Mesendoderm (in vitro differentiated cells): ENCODE results near the gene ARHGAP27. TPM values are rescaled to one million over a fixed set of nuclear protein-coding genes. Genes with fewer than 3 reads are reported as not detected.
A peak's percentile ranks its signal among the peaks of the same experiment; 100 is the strongest.
"Not testable (repeated sequence)": the region's sequence is repeated elsewhere in the genome, so short reads cannot be mapped to it uniquely, and the experiment has no call there.

Experiments
- DNase-seq: peaks from one replicate; pipeline ENCODE4 v3.0.0; 2013
- H2AK5ac ChIP-seq: 2 replicates; pipeline ENCODE4 v1.6.1; 2013; ENCODE audit warnings: low read length, inconsistent platforms
- H2BK120ac ChIP-seq: 2 replicates; pipeline ENCODE4 v1.6.1; 2013; ENCODE audit warnings: low read depth, mild to moderate bottlenecking, low read length, moderate library complexity, mixed read lengths
- H2BK15ac ChIP-seq: replicated peaks from 2 replicates; pipeline ENCODE4 v1.6.1; 2013; ENCODE audit warnings: low read depth, mild to moderate bottlenecking, moderate library complexity
- H2BK5ac ChIP-seq: 2 replicates; pipeline ENCODE4 v1.6.1; 2013; ENCODE audit warnings: low read length, inconsistent platforms
- H3K18ac ChIP-seq: 2 replicates; pipeline ENCODE4 v1.6.1; 2013; ENCODE audit warnings: mild to moderate bottlenecking, low read length, mixed read lengths
- H3K23ac ChIP-seq: one replicate; pipeline ENCODE4 v1.6.1; 2013; ENCODE audit warnings: low read length
- H3K27ac ChIP-seq: 2 replicates; pipeline ENCODE4 v1.5.1; 2013; ENCODE audit warnings: low read depth, mild to moderate bottlenecking, inconsistent platforms, low read length, moderate library complexity
- H3K27me3 ChIP-seq: 2 replicates; pipeline ENCODE4 v1.6.1; 2013; ENCODE audit warnings: low read length, control low read depth, mild to moderate bottlenecking, inconsistent platforms; ENCODE audit not compliant: insufficient read depth, poor library complexity
- H3K36me3 ChIP-seq: 2 replicates; pipeline ENCODE4 v1.6.1; 2013; ENCODE audit warnings: low read length, inconsistent platforms; ENCODE audit not compliant: control insufficient read depth, insufficient read depth
- H3K4ac ChIP-seq: one replicate; pipeline ENCODE4 v1.6.1; 2013; ENCODE audit warnings: low read depth, mild to moderate bottlenecking, low read length, moderate library complexity
- H3K4me1 ChIP-seq: 2 replicates; pipeline ENCODE4 v1.6.1; 2013; ENCODE audit warnings: low read depth, low read length, inconsistent platforms; ENCODE audit not compliant: control insufficient read depth
- H3K4me2 ChIP-seq: 2 replicates; pipeline ENCODE4 v1.6.1; 2013; ENCODE audit warnings: low read length
- H3K4me3 ChIP-seq: 2 replicates; pipeline ENCODE4 v1.5.1; 2013; ENCODE audit warnings: mild to moderate bottlenecking, low read length
- H3K56ac ChIP-seq: one replicate; pipeline ENCODE4 v1.6.1; 2013; ENCODE audit warnings: low read length
- H3K79me1 ChIP-seq: 2 replicates; pipeline ENCODE4 v1.6.1; 2013; ENCODE audit warnings: low read length, inconsistent platforms
- H3K79me2 ChIP-seq: 2 replicates; pipeline ENCODE4 v1.6.1; 2013; ENCODE audit warnings: mild to moderate bottlenecking, low read length; ENCODE audit not compliant: control insufficient read depth, insufficient read depth
- H3K9ac ChIP-seq: 2 replicates; pipeline ENCODE4 v1.6.1; 2013; ENCODE audit warnings: low read length, inconsistent platforms
- H4K5ac ChIP-seq: one replicate; pipeline ENCODE4 v1.6.1; 2013; ENCODE audit warnings: low read length
- H4K8ac ChIP-seq: one replicate; pipeline ENCODE4 v1.6.1; 2013; ENCODE audit warnings: low read depth, mild to moderate bottlenecking, control low read depth, low read length, moderate library complexity
- WGBS: extraction: QIAGEN DNeasy Blood & Tissue Kit; methylation state at CpG from one replicate; pipeline ENCODE4 v1.1.7; 2013; ENCODE audit warnings: low lambda C conversion rate, missing lambda C conversion rate; ENCODE audit not compliant: insufficient coverage; ENCODE audit errors: extremely low coverage; 5-methylcytosine and 5-hydroxymethylcytosine counted together
- polyA plus RNA-seq, 2 experiments: library from polyadenylated mRNA; stranded (reverse); fragments of 200-250 nt; gene quantifications; one replicate each; pipeline ENCODE4 v1.2.3, GENCODE V29; 2013

Gene ARHGAP27, protein sequence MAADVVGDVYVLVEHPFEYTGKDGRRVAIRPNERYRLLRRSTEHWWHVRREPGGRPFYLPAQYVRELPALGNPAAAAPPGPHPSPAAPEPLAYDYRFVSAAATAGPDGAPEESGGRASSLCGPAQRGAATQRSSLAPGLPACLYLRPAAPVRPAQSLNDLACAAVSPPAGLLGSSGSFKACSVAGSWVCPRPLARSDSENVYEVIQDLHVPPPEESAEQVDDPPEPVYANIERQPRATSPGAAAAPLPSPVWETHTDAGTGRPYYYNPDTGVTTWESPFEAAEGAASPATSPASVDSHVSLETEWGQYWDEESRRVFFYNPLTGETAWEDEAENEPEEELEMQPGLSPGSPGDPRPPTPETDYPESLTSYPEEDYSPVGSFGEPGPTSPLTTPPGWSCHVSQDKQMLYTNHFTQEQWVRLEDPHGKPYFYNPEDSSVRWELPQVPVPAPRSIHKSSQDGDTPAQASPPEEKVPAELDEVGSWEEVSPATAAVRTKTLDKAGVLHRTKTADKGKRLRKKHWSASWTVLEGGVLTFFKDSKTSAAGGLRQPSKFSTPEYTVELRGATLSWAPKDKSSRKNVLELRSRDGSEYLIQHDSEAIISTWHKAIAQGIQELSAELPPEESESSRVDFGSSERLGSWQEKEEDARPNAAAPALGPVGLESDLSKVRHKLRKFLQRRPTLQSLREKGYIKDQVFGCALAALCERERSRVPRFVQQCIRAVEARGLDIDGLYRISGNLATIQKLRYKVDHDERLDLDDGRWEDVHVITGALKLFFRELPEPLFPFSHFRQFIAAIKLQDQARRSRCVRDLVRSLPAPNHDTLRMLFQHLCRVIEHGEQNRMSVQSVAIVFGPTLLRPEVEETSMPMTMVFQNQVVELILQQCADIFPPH
- polyA plus RNA-seq (2013, experiment 1 of 2): 3.5 TPM
- 3.7 TPM for polyA plus RNA-seq (2013, experiment 2 of 2)

DNA sequence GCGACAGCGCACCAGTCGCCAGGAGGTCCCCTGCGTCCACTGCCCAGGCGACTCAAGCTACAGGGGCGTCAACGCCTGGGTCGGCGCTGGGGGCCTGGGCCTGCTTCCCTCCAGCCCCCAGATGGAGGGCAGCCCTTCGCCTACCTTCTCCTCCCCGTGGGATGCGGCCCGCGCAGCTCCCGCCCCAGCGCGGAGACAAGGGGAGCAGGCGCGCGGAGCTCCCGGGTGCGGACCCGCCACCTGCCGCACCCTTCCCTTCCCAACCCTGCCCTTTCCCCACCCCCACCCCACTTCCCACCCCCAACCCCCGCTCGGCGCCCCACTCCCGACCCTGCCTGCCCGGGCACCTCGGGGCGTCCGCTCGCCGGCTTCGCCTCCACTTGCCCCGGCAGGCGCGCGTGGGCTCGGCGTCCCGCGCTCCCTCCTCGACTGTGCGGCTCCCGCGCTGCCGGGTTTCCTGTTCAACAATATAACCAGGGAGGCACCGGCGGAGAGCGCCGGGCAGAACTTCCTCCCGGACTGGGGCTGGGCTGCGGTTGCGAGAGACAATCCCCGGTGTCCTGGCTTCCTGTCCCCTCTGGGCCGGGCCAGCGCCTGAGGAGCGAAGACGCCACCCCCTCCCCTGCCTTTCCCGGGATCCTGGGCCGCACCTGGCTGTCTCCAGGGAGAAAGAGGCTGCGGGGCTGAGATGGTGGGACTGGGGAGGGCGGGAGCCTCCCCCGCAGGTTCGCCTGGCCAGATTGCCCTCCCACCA, at the start of gene ARHGAP27:
ARHGAP27 (minus strand) TSS at position 466 of the 754 bp plus-strand sequence. CDS start 2,591 bp downstream, outside the sequence.
- no peak within 1 kb of the TSS for H4K5ac ChIP-seq
- no peak within 1 kb of the TSS for H4K8ac ChIP-seq
- H3K9ac ChIP-seq: peak within 1 kb of the TSS; percentile 65
- no peak within 1 kb of the TSS for H3K4ac ChIP-seq
- peak; percentile 49 for DNase-seq
- peak within 1 kb of the TSS; percentile 94 for H3K4me2 ChIP-seq
- H3K27me3 ChIP-seq: peaks cover 25% of the 10 kb centered on the region
- no peak within 1 kb of the TSS for H2BK5ac ChIP-seq
- WGBS: no CpG with 5 or more reads among the region's 66 CpGs
- no peak within 1 kb of the TSS for H2BK15ac ChIP-seq
- H3K4me3 ChIP-seq: peak within 1 kb of the TSS; percentile 57
- no peak within 1 kb of the TSS for H2AK5ac ChIP-seq
- peak within 1 kb of the TSS; percentile 14 for H3K18ac ChIP-seq
- no peak within 1 kb of the TSS for H3K23ac ChIP-seq
- H3K36me3 ChIP-seq: no peaks in the 10 kb centered on the region
- no peaks in the 10 kb centered on the region for H3K4me1 ChIP-seq
- H3K79me2 ChIP-seq: no peaks in the 10 kb centered on the region
- H2BK120ac ChIP-seq: no peak within 1 kb of the TSS
- no peak within 1 kb of the TSS for H3K27ac ChIP-seq
- H3K56ac ChIP-seq: peak within 1 kb of the TSS; percentile 71
- no peaks in the 10 kb centered on the region for H3K79me1 ChIP-seq

DNA sequence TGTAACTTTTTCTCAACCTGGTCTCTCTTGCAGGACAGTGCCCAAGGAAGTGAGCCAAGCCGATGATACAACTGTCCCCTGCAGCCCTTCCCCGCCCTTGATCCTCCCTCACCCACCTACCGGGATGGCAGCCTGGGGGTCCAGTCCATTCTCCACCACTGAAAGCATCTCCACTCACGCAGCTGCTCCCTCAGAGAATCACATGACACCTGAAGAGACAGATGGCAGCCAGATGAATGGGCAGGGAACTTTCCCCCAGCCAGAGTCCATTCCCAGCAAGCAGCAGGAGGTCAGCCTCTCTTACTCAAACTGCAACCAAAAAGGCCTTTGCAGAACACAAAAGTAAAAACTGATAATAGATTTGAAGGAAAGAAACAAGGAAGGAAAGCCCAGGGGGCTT, 49.6 kb upstream of the ARHGAP27 start:
- not testable (repeated sequence) for H4K5ac ChIP-seq, H2AK5ac ChIP-seq, H3K4me1 ChIP-seq, DNase-seq, H3K4ac ChIP-seq, H3K56ac ChIP-seq, H3K79me1 ChIP-seq, H3K27ac ChIP-seq, H3K18ac ChIP-seq, H4K8ac ChIP-seq, H3K9ac ChIP-seq, H3K4me2 ChIP-seq, H2BK5ac ChIP-seq, H3K27me3 ChIP-seq, H3K4me3 ChIP-seq, H2BK120ac ChIP-seq, H3K23ac ChIP-seq, H2BK15ac ChIP-seq, H3K36me3 ChIP-seq, H3K79me2 ChIP-seq
- no CpG with 5 or more reads among the region's 4 CpGs for WGBS

GRCh38 chr17:45475436-45475835, 42.8 kb upstream of the ARHGAP27 start:
- not testable (repeated sequence) for H3K9ac ChIP-seq, H3K79me2 ChIP-seq, H4K8ac ChIP-seq, H4K5ac ChIP-seq, H3K4me2 ChIP-seq, H3K56ac ChIP-seq, H2AK5ac ChIP-seq, H3K4me3 ChIP-seq, H2BK5ac ChIP-seq, H3K18ac ChIP-seq, H3K4ac ChIP-seq, DNase-seq, H3K23ac ChIP-seq, H2BK120ac ChIP-seq, H3K36me3 ChIP-seq, H3K27ac ChIP-seq, H3K27me3 ChIP-seq, H3K4me1 ChIP-seq, H3K79me1 ChIP-seq, H2BK15ac ChIP-seq
- WGBS: no CpG with 5 or more reads among the region's 14 CpGs

DNA sequence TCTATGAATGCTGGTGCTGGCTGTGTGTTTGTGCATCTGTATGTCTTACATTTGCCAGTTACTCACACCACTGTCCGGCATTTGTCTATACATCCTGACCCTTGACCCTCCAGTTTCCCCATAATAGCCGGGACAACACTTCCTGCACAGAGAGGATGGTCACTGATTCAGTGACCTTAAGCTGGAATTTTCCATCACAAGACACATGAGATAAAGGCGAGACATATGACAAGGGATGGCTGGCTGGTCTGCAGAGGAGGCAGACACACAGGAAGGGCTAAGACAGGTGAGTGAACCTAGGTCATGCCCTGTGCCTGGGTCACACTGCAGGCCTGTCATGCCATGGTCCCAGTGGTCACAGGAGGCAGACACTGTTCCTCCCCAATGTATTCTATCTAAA, 39.6 kb upstream of the ARHGAP27 start:
- H3K23ac ChIP-seq, H3K4me1 ChIP-seq, H3K4me2 ChIP-seq, H2BK120ac ChIP-seq, DNase-seq, H3K79me1 ChIP-seq, H3K27ac ChIP-seq, H2BK15ac ChIP-seq, H3K56ac ChIP-seq, H2BK5ac ChIP-seq, H3K36me3 ChIP-seq, H4K8ac ChIP-seq, H4K5ac ChIP-seq, H2AK5ac ChIP-seq, H3K18ac ChIP-seq, H3K9ac ChIP-seq, H3K79me2 ChIP-seq, H3K27me3 ChIP-seq, H3K4me3 ChIP-seq, H3K4ac ChIP-seq: not testable (repeated sequence)
- WGBS: no CpG with 5 or more reads among the region's 3 CpGs

DNA sequence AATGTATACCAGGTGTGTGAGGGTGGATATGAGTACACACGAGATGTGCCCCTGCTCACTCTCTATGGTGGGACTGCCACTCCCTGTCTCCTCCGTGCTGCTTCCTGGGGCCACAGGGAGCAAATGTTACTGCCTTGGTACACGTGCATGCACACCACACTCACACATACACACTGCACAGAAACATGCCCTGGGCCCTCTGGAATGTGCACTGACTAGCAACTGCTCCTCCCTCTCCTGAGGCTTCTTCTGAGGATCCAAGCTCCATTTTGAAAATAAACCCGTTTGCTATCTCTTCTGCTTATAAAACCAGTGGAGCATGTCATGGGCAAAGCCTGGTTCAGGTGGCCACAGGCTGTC, 36.5 kb upstream of the ARHGAP27 start:
- H4K5ac ChIP-seq, H2AK5ac ChIP-seq, H3K36me3 ChIP-seq, H4K8ac ChIP-seq, H3K4me1 ChIP-seq, H3K23ac ChIP-seq, H2BK15ac ChIP-seq, H3K4me3 ChIP-seq, H3K4me2 ChIP-seq, H3K79me2 ChIP-seq, H3K27ac ChIP-seq, H3K18ac ChIP-seq, H3K9ac ChIP-seq, H2BK5ac ChIP-seq, DNase-seq, H3K27me3 ChIP-seq, H3K79me1 ChIP-seq, H3K56ac ChIP-seq, H3K4ac ChIP-seq, H2BK120ac ChIP-seq: not testable (repeated sequence)
- no CpG with 5 or more reads among the region's 4 CpGs for WGBS
